T1000 (cell line): ENCODE measurements around the gene LIPM.
A peak's percentile ranks its signal among the peaks of the same experiment; 100 is the strongest.

Source experiments
- DNase-seq: peaks from one replicate; lab custom pipeline; 2025; ENCODE audit warnings: mixed read lengths; lab: John Stamatoyannopoulos, UW

LIPM gene

GRCh38 chr10:88840104-88840503 is 37.6 kb downstream of the LIPM start:
- DNase-seq = no peak

- DNase-seq = no peak
Measured at GRCh38 chr10:88840881-88841280, 38.4 kb downstream of the LIPM start.

DNA sequence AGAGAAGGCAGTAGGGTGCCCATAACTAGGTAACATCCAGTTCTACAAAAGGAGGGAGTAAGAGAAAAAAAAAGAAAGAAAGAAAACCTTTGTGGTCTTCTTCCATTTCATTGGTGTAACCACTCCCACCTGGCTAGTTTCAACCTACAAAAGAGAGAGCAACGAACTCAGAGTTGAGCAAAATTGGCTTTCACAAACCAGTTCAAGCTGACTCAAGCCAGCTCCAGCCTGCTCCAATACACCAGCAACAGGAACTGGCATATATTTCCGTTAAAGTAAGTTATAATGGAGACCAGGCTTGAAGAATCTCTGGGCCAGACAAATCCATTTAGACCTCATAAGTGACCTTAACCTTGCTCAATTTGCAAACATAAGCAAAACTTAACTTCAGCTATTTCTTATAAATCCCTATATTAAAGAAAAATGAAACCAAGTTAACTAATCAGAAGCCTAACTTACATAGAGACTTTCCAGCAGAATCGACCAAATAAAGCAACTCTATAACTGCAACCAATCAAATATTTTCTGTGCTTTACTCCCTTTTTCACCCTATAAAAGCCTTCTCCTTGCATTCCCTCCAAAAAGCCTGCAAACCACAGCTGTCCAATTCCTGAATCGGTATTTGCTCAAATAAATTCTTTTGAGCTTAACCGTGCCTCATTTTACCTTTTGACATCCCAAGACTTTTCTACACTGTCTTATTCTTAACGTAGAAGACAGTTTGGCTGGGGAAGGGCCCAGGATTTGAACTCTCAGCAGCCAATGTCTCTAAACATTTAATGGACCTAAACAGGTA is 39.0 kb downstream of the LIPM start:
- no peak for DNase-seq

DNA sequence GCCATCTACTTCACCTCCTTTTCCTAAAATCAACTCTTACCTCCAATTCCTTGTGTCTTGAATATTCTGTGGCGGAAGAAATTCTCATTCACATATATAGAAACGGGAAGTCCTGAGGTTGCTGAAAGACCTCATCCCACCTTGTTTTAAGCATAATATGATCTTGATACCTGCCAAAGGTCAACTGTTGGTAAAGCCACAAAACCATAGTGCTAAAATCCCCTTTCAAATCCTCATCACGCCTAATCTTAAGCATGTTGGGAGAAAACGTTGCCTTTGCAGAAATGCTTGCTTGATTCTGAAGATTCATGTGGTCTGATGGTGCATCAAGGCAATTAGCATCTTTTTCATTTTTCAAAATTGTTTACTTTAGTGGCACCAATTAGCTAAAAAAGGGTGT is 40.6 kb downstream of the LIPM start:
- DNase-seq = no peak

DNA sequence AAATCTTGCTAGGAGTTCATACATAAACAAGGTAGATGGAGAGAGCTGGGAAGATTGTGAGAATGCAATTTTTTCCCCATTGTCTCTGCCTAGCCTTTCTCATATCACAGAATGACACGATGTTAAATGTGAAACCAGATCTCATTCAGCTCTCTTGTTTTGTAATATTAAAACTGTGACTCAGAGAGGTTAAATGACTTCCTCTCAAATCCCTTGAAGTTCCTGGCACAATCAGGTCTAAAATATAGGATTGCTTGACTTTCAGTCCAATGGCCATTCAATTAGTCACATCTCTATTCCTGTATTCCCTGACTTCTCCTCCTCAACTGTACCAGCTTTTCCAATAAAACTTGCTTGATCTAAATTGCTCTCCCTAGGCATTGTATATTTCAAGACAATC is 46.0 kb downstream of the LIPM start:
- no peak for DNase-seq

DNA sequence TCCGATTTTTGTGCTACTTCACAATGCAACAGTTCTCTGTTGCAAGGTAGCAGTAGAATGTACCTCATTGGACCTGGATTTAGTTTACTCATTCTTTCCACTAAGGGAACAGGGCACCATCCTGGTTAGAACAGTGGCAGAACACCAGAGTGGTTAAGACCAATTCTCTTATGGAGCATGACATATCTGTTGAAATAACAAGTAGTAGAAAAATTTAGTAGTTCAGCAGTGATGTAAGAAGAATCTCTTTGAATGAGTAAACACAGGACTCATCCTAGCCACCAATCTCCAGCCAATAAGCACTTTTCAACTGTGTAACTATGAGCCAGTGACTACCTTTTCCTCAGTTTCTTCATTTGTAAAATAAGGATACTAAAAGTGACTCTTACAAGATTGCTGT is 46.7 kb downstream of the LIPM start:
- DNase-seq = no peak

DNA sequence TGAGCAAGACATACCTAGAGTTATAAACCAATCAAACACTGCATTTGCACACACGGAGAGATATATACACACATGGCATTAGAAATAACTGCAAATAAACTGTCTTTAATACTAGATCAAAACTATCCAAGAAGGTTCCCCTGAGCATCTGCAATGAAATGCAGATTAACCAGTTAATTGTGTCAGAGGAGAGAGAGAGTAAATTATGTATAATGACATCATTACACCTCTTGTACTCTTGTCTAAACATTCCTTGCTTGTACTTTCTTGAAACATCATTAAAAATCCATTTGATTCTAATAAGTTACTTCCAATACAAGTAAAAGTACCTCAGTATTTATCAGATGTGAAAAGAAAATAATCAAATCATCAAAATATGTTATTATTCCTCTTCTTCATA is 48.2 kb downstream of the LIPM start:
- DNase-seq = no peak

GRCh38 chr10:88851706-88852105 is 49.2 kb downstream of the LIPM start, which contains the start of gene ANKRD22:
Gene ANKRD22, minus strand, starts transcription at chr10:88851844. Its CDS starts 237 bp downstream, at chr10:88851607.
- DNase-seq = peak; percentile 10

- no peak for DNase-seq
Measured at GRCh38 chr10:88852327-88852726, 49.8 kb downstream of the LIPM start.

GRCh38 chr10:88853155-88853881 is 50.8 kb downstream of the LIPM start:
- DNase-seq = no peak

DNA sequence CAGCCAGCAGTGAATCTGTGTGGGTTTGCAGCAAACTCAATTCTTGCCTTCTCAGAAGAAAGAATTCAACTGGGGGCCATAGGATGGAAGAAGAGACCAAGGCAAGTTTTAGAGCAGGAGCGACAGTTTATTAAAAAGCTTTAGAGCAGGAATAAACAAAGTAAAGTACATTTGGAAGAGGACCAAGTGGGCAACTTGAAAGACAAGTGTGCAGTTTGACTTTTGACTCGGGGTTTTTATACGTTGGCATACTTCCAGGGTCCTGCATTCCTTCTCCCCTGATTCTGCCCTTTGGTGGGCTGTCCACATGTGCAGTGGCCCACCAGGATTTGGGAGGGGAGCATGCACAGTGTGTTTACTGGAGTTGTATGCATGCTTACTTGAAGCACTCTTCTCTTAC is 52.2 kb downstream of the LIPM start:
- DNase-seq = no peak

DNA sequence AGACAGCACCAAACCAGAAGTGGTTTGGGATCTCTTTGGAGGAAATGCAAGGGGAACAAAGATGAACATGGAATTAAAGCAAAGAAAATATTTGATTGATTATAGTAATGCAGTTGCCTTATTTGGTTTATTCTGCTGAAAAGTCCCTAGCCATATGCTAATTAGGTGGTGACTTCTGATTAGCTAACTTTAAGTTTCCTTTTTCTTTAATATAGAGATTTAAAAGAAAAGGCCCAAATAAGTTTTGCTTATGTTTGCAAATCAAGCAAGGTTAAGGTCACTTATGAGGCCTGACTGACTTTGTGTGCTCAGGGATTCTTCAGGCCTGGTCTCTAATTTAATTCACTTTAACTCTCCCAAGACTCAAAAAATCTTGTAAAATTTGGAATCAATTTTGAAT is 55.3 kb downstream of the LIPM start:
- DNase-seq = no peak

- no peak for DNase-seq
Measured at GRCh38 chr10:88858491-88858890, 56.0 kb downstream of the LIPM start.

DNA sequence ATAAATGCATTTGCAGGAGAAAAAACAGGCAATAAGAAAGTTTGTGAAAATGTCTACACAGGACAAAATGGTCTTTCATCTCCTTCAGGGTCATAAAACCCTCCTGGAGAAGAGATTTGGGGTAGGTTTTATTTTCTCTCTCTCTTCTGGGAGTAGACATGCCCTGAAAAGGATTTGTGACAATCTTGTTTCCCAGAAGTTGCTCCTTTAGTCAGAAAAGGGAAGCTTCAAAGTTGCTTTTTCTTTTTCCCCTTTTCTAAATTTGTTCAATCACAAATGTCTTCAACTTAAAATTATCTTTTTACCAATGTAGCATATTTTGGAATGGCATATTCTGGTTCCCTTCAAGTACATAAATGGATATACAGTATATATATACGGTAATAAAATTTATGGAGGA is 58.5 kb downstream of the LIPM start:
- DNase-seq = no peak

GRCh38 chr10:88865281-88865876 is 62.8 kb downstream of the LIPM start:
- DNase-seq = no peak

- no peak for DNase-seq
Measured at GRCh38 chr10:88866454-88866853, 63.9 kb downstream of the LIPM start.

GRCh38 chr10:88870089-88870488 is 67.6 kb downstream of the LIPM start:
- DNase-seq = no peak
